COLO829 (cell line): ENCODE results near the gene PCBP1.
"Not testable (repeated sequence)": the region's sequence is repeated elsewhere in the genome, so short reads cannot be mapped to it uniquely, and the experiment has no call there.

Experiments
- DNase-seq: peaks from one replicate; pipeline ENCODE4 v3.0.0; 2012; ENCODE audit warnings: low spot score

Gene PCBP1

GRCh38 chr2:70086838-70087701 lies at the start of gene PCBP1:
TSS of gene PCBP1 (plus strand) at chr2:70087477. CDS start at chr2:70087744, 267 bp downstream.
- DNase-seq = peak; percentile 93

GRCh38 chr2:70039366-70039765 lies 47.9 kb upstream of the PCBP1 start:
- no peak for DNase-seq

- DNase-seq = no peak
Measured at GRCh38 chr2:70041663-70042062, 45.6 kb upstream of the PCBP1 start.

- no peak for DNase-seq
Measured at GRCh38 chr2:70042246-70042645, 45.0 kb upstream of the PCBP1 start.

GRCh38 chr2:70043252-70043875 lies 43.9 kb upstream of the PCBP1 start:
- no peak for DNase-seq

- DNase-seq = no peak
Measured at GRCh38 chr2:70044290-70045040, 42.8 kb upstream of the PCBP1 start.

GRCh38 chr2:70045405-70045804 lies 41.9 kb upstream of the PCBP1 start:
- no peak for DNase-seq

GRCh38 chr2:70045932-70046331 lies 41.3 kb upstream of the PCBP1 start:
- no peak for DNase-seq

- no peak for DNase-seq
Measured at GRCh38 chr2:70046534-70046933, 40.7 kb upstream of the PCBP1 start.

- no peak for DNase-seq
Measured at GRCh38 chr2:70047451-70047850, 39.8 kb upstream of the PCBP1 start.

GRCh38 chr2:70049255-70049654 lies 38.0 kb upstream of the PCBP1 start:
- no peak for DNase-seq

- no peak for DNase-seq
Measured at GRCh38 chr2:70050631-70051425, 36.4 kb upstream of the PCBP1 start.

GRCh38 chr2:70055259-70055658 lies 32.0 kb upstream of the PCBP1 start:
- DNase-seq = not testable (repeated sequence)

GRCh38 chr2:70061317-70061716 lies 26.0 kb upstream of the PCBP1 start:
- no peak for DNase-seq

- no peak for DNase-seq
Measured at GRCh38 chr2:70062270-70062669, 25.0 kb upstream of the PCBP1 start.

GRCh38 chr2:70068119-70068518 lies 19.2 kb upstream of the PCBP1 start:
- no peak for DNase-seq

- no peak for DNase-seq
Measured at GRCh38 chr2:70069049-70069448, 18.2 kb upstream of the PCBP1 start.

- DNase-seq = peak; percentile 95
Measured at GRCh38 chr2:70070542-70071268, 16.6 kb upstream of the PCBP1 start.

GRCh38 chr2:70073493-70073892 lies 13.8 kb upstream of the PCBP1 start:
- no peak for DNase-seq

- DNase-seq = no peak
Measured at GRCh38 chr2:70078384-70078783, 8.9 kb upstream of the PCBP1 start.

- DNase-seq = no peak
Measured at GRCh38 chr2:70080610-70081200, 6.6 kb upstream of the PCBP1 start.
